GM19438 (cell line): ENCODE data around the gene LRRC3B.

Experiments used
- ATAC-seq: cut with Tn5 transposase; IDR thresholded peaks from one replicate; pipeline ENCODE4 v1.9.1; 2021; ENCODE audit warnings: low read depth; ENCODE audit not compliant: unreplicated experiment

The LRRC3B gene

DNA sequence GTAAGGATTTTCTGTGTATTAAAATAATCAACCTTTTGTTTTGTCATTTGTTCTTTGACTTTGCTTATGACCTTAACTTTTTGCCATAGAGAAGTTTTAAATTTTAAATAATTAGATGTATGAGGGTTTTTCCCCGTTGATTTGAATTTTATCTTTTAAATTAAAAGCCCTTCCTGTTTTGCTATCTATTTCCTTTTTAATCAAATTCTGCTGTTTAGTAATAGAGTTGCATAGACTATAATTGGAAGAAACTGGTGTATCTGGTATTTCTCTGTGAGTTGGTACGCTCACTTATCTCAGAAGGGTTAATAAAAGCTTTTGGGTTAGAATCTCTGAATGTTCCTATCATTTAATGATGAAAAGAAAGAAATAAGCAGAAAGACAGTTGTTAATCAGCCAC, 82.2 kb downstream of the LRRC3B start:
- no peak for ATAC-seq

GRCh38 chr3:26708501-26708900, 85.9 kb downstream of the LRRC3B start:
- ATAC-seq = no peak

DNA sequence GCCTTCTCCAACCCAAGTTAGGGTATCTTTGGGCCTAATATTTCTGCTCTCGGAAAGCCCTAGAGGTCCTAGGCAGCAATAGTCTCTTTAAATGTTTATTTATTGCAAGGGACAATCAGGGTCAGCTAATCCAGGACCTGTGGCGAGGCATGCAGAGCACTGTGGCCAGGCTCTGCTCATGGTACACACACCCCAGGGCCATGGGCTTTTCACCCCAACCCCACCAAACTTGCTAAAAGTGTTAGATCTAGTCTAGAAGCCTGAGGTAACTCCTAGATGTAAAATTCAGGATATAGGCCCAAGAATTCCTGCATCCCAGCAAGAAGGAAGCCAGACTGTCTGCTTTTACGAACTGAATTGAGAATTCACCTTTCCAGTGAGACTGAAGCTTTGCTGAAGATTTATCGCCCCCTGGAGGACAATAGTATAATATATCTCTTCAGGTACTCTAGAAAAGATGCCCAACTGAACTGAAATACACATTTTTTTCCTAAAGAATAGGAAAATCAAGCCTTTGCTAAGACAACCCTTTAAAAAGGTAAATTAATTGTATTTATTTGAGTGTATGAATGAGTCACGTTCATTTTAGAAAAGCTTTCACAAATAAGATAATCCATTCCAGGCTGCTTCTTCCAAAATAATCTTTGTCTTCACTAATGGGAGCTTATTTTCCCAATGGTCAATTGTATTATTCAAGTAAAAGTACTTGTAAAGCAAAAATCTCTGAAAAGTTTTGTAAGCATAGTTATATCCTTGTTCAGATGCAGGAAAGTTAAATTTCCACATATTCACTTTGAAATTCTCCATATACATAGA, 89.8 kb downstream of the LRRC3B start:
- ATAC-seq = no peak

DNA sequence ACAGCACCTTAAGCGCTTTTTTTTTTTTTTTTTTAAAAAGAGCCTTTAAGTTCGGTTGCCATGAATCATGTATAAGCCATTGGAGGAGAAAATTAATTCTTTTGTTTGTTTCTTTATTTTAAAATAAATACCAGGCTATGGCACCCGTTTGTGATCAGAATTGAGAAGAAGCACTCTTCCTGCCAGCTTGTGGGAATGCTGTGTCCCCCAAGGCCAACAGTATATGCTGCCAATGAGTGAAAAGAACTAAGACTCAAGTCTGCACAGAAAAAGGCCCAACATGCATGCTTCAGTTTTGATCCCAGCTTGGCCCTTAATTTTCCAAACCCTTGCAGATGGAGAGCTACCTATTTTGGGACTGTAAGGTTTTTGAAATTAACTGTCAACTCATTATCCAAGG, 90.5 kb downstream of the LRRC3B start:
- ATAC-seq = no peak

DNA sequence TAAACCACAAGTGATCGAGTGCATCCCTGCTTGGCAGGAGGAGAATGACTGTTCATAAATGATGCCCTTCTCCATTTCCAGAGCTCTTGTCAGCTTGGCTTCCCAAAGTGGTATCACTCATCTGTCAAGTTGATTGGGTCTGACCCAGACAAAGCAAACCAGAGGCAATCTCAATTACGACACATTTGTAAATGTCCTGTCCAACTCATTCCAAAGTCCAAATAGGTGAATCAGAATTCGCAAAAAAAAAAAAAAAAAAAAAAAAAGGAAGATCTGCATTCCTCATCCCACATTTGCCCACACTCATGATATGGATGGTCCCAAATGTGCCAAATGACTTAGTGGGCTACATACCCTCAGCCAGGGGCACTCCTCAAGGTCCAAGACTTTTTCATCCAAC, 91.9 kb downstream of the LRRC3B start:
- no peak for ATAC-seq

GRCh38 chr3:26715431-26715830, 92.9 kb downstream of the LRRC3B start:
- no peak for ATAC-seq

DNA sequence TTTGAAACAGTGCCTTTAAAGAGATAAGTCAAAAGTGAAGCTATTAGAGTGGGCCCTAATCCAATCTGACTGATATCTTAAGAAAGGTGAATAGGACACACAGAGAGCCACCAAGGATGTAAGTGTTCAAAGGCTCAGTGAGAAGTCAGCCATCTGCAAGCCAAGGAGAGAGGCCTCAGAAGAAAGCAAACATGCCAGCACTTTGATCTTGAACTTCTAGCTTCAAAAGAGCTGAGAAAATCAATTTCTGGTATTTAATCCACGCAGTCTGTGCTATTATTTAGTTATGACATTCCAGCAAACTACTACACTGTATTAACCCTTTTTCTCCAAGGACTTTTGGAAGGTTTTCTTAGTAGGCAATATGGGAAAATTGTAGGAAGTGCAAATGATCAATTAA, 95.7 kb downstream of the LRRC3B start:
- no peak for ATAC-seq

GRCh38 chr3:26719134-26719533, 96.6 kb downstream of the LRRC3B start:
- ATAC-seq = no peak

DNA sequence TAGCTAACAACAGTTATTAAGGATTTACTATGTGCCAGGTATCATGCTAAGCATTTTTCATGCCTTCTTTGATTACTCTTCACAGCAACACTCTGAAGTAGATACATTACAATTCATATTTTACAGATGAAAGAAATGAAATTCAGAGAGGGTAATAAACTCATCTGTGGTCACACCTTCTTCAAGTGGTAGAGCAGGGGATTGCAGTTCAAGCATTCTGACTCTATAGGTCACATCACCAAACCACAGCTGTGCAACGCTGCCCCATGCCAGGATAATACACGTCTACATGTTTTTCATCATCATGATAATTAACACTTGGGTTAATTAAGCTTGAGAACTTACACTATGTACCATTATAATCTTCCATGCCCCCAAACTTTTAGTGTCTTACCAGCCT, 98.5 kb downstream of the LRRC3B start:
- no peak for ATAC-seq

- ATAC-seq = no peak
Observed at GRCh38 chr3:26731843-26732242, 109.3 kb downstream of the LRRC3B start.

DNA sequence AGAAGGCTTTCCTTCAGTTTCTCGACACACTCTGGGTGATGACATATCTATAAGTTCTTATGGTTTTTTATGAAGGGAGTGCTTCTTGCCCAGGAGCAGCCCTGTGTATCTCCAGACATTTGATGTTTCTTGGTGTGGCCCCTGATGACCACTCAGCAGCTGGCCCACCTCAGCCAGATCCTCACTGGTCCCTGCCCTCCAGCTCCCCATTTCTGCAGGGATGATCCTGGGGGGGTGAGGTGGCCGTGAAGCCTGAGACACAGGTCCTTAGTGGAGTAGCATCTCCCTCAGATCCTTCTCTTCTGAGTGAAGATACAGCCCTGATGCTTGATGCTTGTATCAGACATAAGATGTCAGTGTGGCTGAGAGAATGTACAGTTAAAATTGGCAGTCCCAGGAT, 127.7 kb downstream of the LRRC3B start:
- no peak for ATAC-seq

- no peak for ATAC-seq
Observed at GRCh38 chr3:26752466-26752865, 129.9 kb downstream of the LRRC3B start.

- no peak for ATAC-seq
Observed at GRCh38 chr3:26753095-26753494, 130.5 kb downstream of the LRRC3B start.

DNA sequence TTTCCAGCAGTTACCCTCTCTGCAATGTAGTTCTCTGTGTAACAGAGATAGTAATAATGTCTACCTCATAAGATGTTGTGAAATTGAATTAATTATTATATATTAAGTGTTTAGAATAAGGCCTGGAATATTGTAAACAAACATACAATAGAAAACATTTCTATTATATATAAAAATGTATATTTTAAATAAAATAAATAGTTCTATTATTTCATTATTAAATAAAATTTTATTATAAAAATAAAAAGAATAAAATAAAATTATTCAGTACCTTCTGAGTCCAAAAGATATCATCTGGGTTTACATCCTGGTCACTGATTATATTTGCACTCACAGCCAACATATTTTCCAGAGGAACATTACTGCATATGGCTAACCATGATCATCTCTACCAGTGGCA, 135.4 kb downstream of the LRRC3B start:
- ATAC-seq = no peak
